Retinal pigment epithelial cell (primary cell): Measurements from ENCODE around the gene BCL7C.
A peak's percentile ranks its signal among the peaks of the same experiment; 100 is the strongest.

Source experiments
- DNase-seq: peaks from one replicate; pipeline ENCODE4 v3.0.0-alpha.2; 2010; ENCODE audit warnings: low read depth
- H3K4me3 ChIP-seq: 2 replicates; pipeline ENCODE4 v1.5.1; 2011; ENCODE audit warnings: mild to moderate bottlenecking, low read length, control low read depth, moderate library complexity
- TF ChIP-seq, protein P1 (sequence below): conservative IDR thresholded peaks from 2 replicates; pipeline ENCODE4 v1.5.1; 2011; ENCODE audit warnings: low read depth, low read length, control low read depth, inconsistent platforms

Gene BCL7C

DNA sequence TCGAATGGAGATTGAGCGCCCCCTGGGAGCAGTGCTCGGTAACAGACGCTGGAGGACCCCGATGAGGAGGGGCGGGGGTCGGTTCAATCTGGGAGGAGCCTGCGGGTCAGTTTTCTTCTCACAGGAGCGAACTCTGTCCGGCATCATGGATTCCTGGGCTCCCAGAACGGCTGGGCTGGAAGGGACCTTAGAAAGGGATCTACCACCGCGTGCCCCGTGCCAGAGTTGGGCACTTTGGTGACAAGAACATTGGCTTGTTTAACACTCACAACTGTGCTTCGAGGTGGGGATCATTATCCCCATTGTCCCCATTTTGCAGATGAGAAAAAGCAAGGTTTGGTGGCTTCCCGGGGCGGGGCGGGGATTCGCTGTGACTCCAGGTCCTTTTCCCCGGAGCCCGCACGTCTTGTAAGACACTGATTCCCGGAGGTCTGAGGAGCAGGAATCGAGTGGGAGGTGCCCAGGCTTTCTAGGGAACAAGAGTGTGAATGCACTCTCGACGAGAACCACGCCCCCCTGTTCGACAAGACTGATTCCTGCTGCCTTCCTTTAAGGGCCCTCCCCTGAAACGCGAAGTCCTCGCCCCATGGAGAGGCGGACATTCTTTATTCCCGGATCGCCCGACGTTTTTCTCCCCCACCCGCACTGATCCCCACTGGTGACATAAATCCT lies 28.0 kb upstream of the BCL7C start:
- peak; percentile 62 for DNase-seq
- TF ChIP-seq, protein P1, sequence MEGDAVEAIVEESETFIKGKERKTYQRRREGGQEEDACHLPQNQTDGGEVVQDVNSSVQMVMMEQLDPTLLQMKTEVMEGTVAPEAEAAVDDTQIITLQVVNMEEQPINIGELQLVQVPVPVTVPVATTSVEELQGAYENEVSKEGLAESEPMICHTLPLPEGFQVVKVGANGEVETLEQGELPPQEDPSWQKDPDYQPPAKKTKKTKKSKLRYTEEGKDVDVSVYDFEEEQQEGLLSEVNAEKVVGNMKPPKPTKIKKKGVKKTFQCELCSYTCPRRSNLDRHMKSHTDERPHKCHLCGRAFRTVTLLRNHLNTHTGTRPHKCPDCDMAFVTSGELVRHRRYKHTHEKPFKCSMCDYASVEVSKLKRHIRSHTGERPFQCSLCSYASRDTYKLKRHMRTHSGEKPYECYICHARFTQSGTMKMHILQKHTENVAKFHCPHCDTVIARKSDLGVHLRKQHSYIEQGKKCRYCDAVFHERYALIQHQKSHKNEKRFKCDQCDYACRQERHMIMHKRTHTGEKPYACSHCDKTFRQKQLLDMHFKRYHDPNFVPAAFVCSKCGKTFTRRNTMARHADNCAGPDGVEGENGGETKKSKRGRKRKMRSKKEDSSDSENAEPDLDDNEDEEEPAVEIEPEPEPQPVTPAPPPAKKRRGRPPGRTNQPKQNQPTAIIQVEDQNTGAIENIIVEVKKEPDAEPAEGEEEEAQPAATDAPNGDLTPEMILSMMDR: peak; percentile 89
- peak overlapping the region; percentile 73 for H3K4me3 ChIP-seq

DNA sequence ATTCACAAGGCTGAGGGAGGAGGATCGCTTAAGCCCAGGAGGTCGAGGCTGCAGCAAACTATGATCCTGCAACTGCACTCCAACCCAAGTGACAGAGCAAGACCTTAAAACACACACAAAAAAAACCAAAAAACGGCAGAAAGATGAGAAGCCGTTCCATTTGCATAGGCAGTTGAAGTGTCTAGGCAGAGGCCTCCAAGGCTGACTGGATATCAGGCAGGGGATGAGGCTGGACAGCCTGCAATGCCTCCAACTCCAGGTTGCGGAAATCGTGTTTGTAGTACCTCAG lies 27.5 kb upstream of the BCL7C start:
- no peak for DNase-seq
- peak overlapping the region; percentile 73 for H3K4me3 ChIP-seq
- TF ChIP-seq, protein P1: no peak

DNA sequence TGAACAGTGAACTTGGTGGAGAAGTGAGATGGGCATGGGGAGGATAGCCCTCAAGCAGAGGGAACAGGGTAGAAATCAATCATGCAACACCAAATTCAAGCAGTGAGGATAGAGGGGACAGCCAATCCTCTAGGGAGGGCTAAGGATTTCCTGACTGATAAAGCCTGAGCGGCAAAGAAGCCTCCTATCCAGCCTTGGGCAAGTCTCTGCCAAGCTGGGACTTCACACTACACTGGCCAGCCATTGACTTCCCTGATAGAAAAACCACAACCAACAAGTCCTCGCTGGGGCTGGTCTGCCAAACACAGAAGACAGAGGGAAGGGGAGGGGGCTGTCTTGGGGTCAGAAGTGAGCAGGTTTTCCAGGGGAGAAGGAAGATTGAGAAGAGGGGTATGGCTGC lies 27.0 kb upstream of the BCL7C start:
- TF ChIP-seq, protein P1: no peak
- DNase-seq: no peak
- no peak overlapping the region for H3K4me3 ChIP-seq

DNA sequence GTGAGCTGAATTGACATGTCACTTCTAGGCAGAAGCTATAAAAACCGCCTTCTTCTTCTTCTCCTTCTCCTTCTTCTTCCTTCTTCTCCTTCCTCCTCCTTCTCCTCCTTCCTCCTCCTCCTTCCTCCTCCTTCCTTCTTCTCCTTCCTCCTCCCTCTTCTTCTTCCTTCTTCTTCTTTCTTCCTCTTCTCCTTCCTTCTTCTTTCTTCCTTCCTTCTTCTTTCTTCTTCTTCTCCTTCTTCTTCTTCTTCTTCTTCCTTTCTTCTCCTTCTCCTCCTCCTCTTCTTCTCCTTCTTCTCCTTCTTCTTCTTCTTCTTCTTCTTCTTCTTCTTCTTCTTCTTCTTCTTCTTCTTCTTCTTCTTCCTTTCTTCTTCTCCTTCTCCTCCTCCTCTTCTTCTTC lies 24.7 kb upstream of the BCL7C start:
- no peak overlapping the region for H3K4me3 ChIP-seq
- no peak for DNase-seq
- TF ChIP-seq, protein P1: no peak

DNA sequence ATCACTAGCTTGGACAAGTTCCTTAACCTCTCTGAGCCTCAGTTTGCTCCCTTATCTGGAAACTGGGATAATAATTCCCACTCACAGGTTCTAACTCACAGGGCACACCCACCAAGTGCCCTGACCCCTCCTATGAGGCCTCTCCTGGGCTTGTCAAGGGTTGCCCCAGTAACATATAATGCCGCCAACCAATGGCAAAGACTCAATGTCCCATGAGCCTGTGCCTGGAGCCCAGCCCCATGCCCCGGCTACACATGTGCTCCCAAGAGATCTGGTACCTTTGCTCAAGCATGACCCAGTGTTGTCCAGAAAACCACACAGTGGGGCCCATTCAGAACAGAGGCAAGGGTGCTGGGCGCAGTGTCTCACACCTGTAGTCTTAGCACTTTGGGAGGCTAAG lies 21.0 kb upstream of the BCL7C start:
- TF ChIP-seq, protein P1: no peak
- H3K4me3 ChIP-seq: no peak overlapping the region

DNA sequence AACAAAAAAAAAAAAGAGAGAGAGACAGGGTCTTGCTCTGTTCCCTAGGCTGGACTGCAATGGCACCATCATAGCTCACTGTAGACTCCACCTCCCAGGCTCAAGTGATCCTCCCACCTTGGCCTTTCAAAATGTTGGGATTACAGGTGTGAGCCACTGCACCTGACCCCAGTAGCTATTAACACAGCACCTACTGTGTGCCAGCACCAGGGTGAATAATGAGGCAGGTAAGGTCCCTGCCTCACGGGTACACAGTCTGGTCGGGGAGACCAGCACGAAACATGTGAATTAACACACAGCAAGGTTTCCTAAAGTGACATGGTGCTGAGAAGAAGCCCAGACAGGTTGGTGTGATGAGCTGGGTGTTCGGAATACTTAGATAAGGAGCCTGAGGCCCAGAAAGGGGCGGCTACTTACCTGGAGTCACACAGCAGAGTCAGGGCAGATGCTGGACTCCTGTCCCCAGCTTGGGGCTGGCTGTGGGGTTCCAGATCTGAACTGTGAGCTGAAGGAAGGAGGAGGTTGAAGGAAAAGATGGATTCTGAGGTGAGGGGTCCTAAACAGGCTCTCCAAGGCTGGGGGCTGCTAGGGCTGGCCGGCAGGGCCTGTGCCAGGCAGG lies 19.0 kb upstream of the BCL7C start:
- no peak overlapping the region for H3K4me3 ChIP-seq
- TF ChIP-seq, protein P1: no peak
- no peak for DNase-seq

More for the DNA sequence above, 21.0 kb upstream of the BCL7C start:
- DNase-seq: no peak

DNA sequence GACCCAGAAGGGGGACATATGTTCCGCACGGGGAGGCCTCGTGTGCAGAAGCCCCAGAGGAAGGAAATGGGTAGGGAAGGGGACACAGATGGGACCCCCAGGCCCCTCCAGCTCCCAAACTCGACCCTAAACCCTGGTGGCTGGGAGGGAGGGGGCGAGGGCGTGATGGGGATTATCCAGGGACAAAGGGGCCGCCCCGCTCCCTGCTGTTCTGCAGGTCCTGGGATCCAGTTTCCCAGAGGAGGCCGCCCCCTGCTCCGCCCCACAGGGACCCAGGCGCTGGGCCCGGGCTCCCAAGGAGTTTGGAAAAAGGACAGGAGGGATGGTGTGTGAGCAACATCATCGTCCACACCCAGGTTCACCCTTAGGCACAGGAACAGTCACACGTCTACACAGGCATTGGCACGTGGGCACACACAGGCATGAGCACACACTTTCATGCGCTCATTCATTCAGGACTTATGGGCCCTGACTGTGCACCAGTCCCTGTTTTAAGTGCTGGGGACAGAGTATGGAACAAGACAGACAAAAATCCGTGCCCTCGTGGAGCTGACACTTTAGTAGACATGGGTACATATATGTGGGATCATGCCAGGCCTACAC lies 16.7 kb upstream of the BCL7C start:
- H3K4me3 ChIP-seq: no peak overlapping the region
- DNase-seq: no peak
- TF ChIP-seq, protein P1: no peak
